IMR-90 (cell line): Measurements from ENCODE around the gene TPSG1. TPM values are rescaled to one million over a fixed set of nuclear protein-coding genes. Genes with fewer than 3 reads are reported as not detected.
"Not testable (repeated sequence)": the region's sequence is repeated elsewhere in the genome, so short reads cannot be mapped to it uniquely, and the experiment has no call there.

ENCODE experiments used
- ATAC-seq: fragments of 200-7000 bp; cut with Tn5 transposase; 2 replicates; pipeline ENCODE4 v1.9.1; 2020; ENCODE audit warnings: low read depth, mild to moderate bottlenecking, moderate library complexity
- BruUV-seq: library from RNA; stranded (reverse); fragments of 400-500 nt; replicated peaks from 2 replicates; lab custom pipeline; 2021; lab: Mats Ljungman, UMichigan
- CTCF ChIA-PET: fragments of 300-600 bp; formaldehyde crosslinking; extraction: SDS; loops from one replicate; lab custom pipeline; 2021; ENCODE audit warnings: antibody characterized with exemption; lab: Yijun Ruan, JAX
- POLR2A ChIA-PET: fragments of 300-600 bp; sonication (Branson Sonifier 250); formaldehyde crosslinking; loops from one replicate; lab custom pipeline; 2022; ENCODE audit warnings: antibody characterized with exemption; ENCODE audit not compliant: unreplicated experiment; lab: Charles Lee
- DNase-seq: peaks from one replicate; pipeline ENCODE4 v3.0.0; 2013
- H2AFZ ChIP-seq: replicated peaks from 2 replicates; pipeline ENCODE3; 2013; ENCODE audit warnings: low read length, mild to moderate bottlenecking; ENCODE audit not compliant: poor library complexity
- H2AK5ac ChIP-seq: 2 replicates; pipeline ENCODE4 v1.6.1; 2013; ENCODE audit warnings: low read depth, low read length, inconsistent platforms
- H2AK9ac ChIP-seq: replicated peaks from 2 replicates; pipeline ENCODE3; 2013; ENCODE audit warnings: mild to moderate bottlenecking, low read depth, low read length, moderate library complexity; ENCODE audit not compliant: poor library complexity
- H2BK120ac ChIP-seq: 2 replicates; pipeline ENCODE4 v1.6.1; 2013; ENCODE audit warnings: low read depth, low read length, inconsistent platforms
- H2BK15ac ChIP-seq: 3 replicates; pipeline ENCODE4 v1.6.1; 2013; ENCODE audit warnings: low read depth, low read length, inconsistent platforms
- H2BK20ac ChIP-seq: 2 replicates; pipeline ENCODE4 v1.6.1; 2013; ENCODE audit warnings: low read depth, mild to moderate bottlenecking, inconsistent platforms, low read length, moderate library complexity
- H2BK5ac ChIP-seq: 2 replicates; pipeline ENCODE4 v1.6.1; 2013; ENCODE audit warnings: mild to moderate bottlenecking, low read depth, low read length, inconsistent platforms; ENCODE audit not compliant: poor library complexity, severe bottlenecking
- H3K14ac ChIP-seq: replicated peaks from 2 replicates; pipeline ENCODE4 v1.6.1; 2013; ENCODE audit warnings: low read depth, low read length, inconsistent platforms
- H3K18ac ChIP-seq: 2 replicates; pipeline ENCODE4 v1.6.1; 2013; ENCODE audit warnings: low read depth, low read length, control low read depth
- H3K23ac ChIP-seq: 2 replicates; pipeline ENCODE4 v1.6.1; 2013; ENCODE audit warnings: low read depth, low read length, inconsistent platforms
- H3K27ac ChIP-seq: 2 replicates; pipeline ENCODE4 v1.5.1; 2013; ENCODE audit warnings: mild to moderate bottlenecking, control low read depth, low read length; ENCODE audit not compliant: insufficient read depth
- H3K27me3 ChIP-seq: 2 replicates; pipeline ENCODE4 v1.6.1; 2013; ENCODE audit warnings: low read length; ENCODE audit not compliant: control insufficient read depth, insufficient read depth
- H3K36me3 ChIP-seq: 2 replicates; pipeline ENCODE4 v1.6.1; 2013; ENCODE audit warnings: low read length, mixed read lengths; ENCODE audit not compliant: control insufficient read depth, insufficient read depth
- H3K4ac ChIP-seq: 2 replicates; pipeline ENCODE4 v1.6.1; 2013; ENCODE audit warnings: low read depth, low read length, inconsistent platforms
- H3K4me1 ChIP-seq: 2 replicates; pipeline ENCODE4 v1.6.1; 2013; ENCODE audit warnings: low read length, mixed read lengths; ENCODE audit not compliant: control insufficient read depth, insufficient read depth
- H3K4me2 ChIP-seq: 2 replicates; pipeline ENCODE4 v1.6.1; 2013; ENCODE audit warnings: low read depth, mild to moderate bottlenecking, control low read depth, low read length, moderate library complexity
- H3K4me3 ChIP-seq: 2 replicates; pipeline ENCODE4 v1.5.1; 2013; ENCODE audit warnings: low read depth, mild to moderate bottlenecking, control low read depth, low read length, moderate library complexity; ENCODE audit not compliant: insufficient read depth
- H3K56ac ChIP-seq: 2 replicates; pipeline ENCODE4 v1.6.1; 2013; ENCODE audit warnings: low read length, inconsistent platforms; ENCODE audit not compliant: insufficient read depth; ENCODE audit errors: extremely low read depth
- H3K79me1 ChIP-seq, 2 experiments: 2 replicates each; pipeline ENCODE4 v1.6.1; 2013; ENCODE audit warnings: low read length in 2 of 2, inconsistent platforms in 1 of 2, low read depth in 1 of 2
- H3K9ac ChIP-seq: 2 replicates; pipeline ENCODE4 v1.6.1; 2013; ENCODE audit warnings: low read depth, low read length, control low read depth
- H3K9me1 ChIP-seq: 2 replicates; pipeline ENCODE4 v1.6.1; 2013; ENCODE audit warnings: low read length, inconsistent platforms; ENCODE audit not compliant: insufficient read depth
- H3K9me3 ChIP-seq: 2 replicates; pipeline ENCODE4 v1.6.1; 2013; ENCODE audit warnings: low read length; ENCODE audit not compliant: control insufficient read depth, insufficient read depth
- H4K20me1 ChIP-seq: 2 replicates; pipeline ENCODE4 v1.6.1; 2013; ENCODE audit warnings: low read length, inconsistent platforms; ENCODE audit not compliant: insufficient read depth
- H4K5ac ChIP-seq: 2 replicates; pipeline ENCODE4 v1.6.1; 2013; ENCODE audit warnings: mild to moderate bottlenecking, low read depth, low read length, control low read depth
- H4K8ac ChIP-seq, 2 experiments: 2 replicates each; pipeline ENCODE4 v1.6.1; 2013; ENCODE audit warnings: low read depth in 2 of 2, low read length in 2 of 2, control low read depth in 1 of 2, inconsistent platforms in 1 of 2
- H4K91ac ChIP-seq: 2 replicates; pipeline ENCODE4 v1.6.1; 2013; ENCODE audit warnings: low read depth, low read length, inconsistent platforms; ENCODE audit not compliant: insufficient read depth
- WGBS, 2 experiments: methylation state at CpG; one replicate each; pipeline versions ENCODE4 v1.1.5 to v1.1.7; 2013; ENCODE audit warnings: missing lambda C conversion rate in 2 of 2; ENCODE audit not compliant: insufficient read length in 1 of 2; ENCODE audit errors: extremely low coverage in 2 of 2; 5-methylcytosine and 5-hydroxymethylcytosine counted together
- dilution Hi-C: fragments of 300-500 bp; cut with HindIII; formaldehyde crosslinking; loops from one replicate; pipeline ENCODE4 v1.14.3; 2018; ENCODE audit warnings: low sequenced_read_pairs; ENCODE audit not compliant: unreplicated experiment
- in situ Hi-C: fragments of 300-500 bp; cut with MboI; formaldehyde crosslinking; loops from 3 replicates; pipeline ENCODE4 v1.14.3; 2019; ENCODE audit warnings: low sequenced_read_pairs, inconsistent platforms, mixed read lengths
- intact Hi-C: fragments of 100-400 bp; cut with micrococcal nuclease; formaldehyde crosslinking; loops from 2 replicates; pipeline ENCODE4 v1.10.0; 2022
- polyA plus RNA-seq, 3 experiments: library from polyadenylated mRNA; depleted of rRNA; stranded (reverse); fragments of >200 nt; gene quantifications; 2 replicates each; pipeline ENCODE4 v1.2.3, GENCODE V29; 2012; ENCODE audit warnings: low replicate concordance in 1 of 3
- total RNA-seq: library from RNA; depleted of rRNA; stranded (reverse); fragments of >200 nt; gene quantifications from 2 replicates; pipeline ENCODE4 v1.2.3, GENCODE V29; 2012

The TPSG1 gene
- total and polyA plus RNA-seq, 2 of the 4 experiments (the other 2 are of a cell fraction) = not detected

DNA sequence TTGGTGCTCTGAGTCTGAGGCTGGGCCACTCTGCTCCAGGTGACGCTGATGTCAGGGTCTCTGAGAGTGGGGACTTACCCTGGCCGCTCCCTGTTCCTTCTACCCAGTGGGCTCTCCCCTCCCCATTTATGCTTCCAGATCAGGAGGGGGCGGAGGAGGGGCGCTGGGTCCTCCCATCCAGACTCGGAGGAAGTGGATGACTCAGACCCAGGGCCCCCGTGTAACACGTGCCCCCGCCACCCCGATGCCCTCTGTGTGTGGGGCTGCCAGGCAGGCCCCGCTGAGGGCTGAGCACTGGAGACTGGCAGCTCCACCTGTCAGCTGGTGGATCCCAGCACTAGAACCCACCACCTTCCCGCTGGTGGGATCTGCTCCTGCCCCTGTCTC, 5.0 kb upstream of the TPSG1 start, which contains the start of gene TPSB2:
TPSB2 (minus strand) TSS at position 101 of the 387 bp plus-strand sequence. CDS start 233 bp downstream, outside the sequence.
- H3K4me2 ChIP-seq, H3K56ac ChIP-seq, H3K18ac ChIP-seq, H2BK5ac ChIP-seq, ATAC-seq, H4K91ac ChIP-seq, H3K4me1 ChIP-seq, DNase-seq, POLR2A ChIA-PET, H2AK5ac ChIP-seq, H2BK15ac ChIP-seq, H2AK9ac ChIP-seq, H3K9me3 ChIP-seq, H4K5ac ChIP-seq, H4K8ac ChIP-seq, H3K14ac ChIP-seq, H4K20me1 ChIP-seq, dilution Hi-C loops, H3K9me1 ChIP-seq, H3K36me3 ChIP-seq, H3K27me3 ChIP-seq, BruUV-seq, H3K27ac ChIP-seq, H3K23ac ChIP-seq, H2BK20ac ChIP-seq, H3K4me3 ChIP-seq, CTCF ChIA-PET, in situ Hi-C loops, H3K9ac ChIP-seq, H2AFZ ChIP-seq, H2BK120ac ChIP-seq, intact Hi-C loops, H3K4ac ChIP-seq, H3K79me1 ChIP-seq: not testable (repeated sequence)
- WGBS, 2 experiments = no CpG with 5 or more reads among the region's 11 CpGs

DNA sequence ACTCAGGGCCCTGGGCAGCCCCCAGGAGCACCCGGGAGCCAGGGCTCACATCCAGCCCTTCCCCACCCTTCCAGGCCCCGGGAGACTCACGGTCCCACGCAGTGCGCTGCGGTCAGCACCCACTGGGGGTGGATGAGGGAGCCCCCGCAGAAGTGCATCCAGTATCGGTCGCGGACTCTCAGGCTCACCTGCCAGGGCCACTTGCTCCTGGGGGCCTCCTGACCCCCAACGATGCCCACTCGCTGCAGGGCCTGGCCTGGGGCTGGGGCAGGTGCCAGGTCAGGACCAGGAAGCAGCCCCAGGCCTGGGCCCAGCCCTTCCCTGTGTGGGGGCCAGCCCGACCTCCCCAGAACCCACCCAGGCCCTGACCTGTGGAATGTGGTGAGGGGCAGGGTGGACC, 4.4 kb upstream of the TPSG1 start:
- H2BK5ac ChIP-seq, H3K4me2 ChIP-seq, H3K79me1 ChIP-seq, in situ Hi-C loops, CTCF ChIA-PET, H3K4me1 ChIP-seq, H2AK9ac ChIP-seq, H3K4ac ChIP-seq, H2BK120ac ChIP-seq, H3K56ac ChIP-seq, H4K8ac ChIP-seq, H3K36me3 ChIP-seq, BruUV-seq, H4K5ac ChIP-seq, H3K4me3 ChIP-seq, ATAC-seq, intact Hi-C loops, H2AFZ ChIP-seq, H3K9ac ChIP-seq, dilution Hi-C loops, H4K20me1 ChIP-seq, H3K18ac ChIP-seq, H2BK15ac ChIP-seq, H3K9me3 ChIP-seq, H3K23ac ChIP-seq, H2BK20ac ChIP-seq, H3K27me3 ChIP-seq, H3K9me1 ChIP-seq, H3K14ac ChIP-seq, DNase-seq, H2AK5ac ChIP-seq, POLR2A ChIA-PET, H3K27ac ChIP-seq, H4K91ac ChIP-seq: not testable (repeated sequence)
- no CpG with 5 or more reads among the region's 13 CpGs for WGBS, 2 experiments
